HepG2 (cell line): ENCODE results near the gene CCDC142. TPM values are rescaled to one million over a fixed set of nuclear protein-coding genes. Genes with fewer than 3 reads are reported as not detected.

ENCODE experiments used
- ATAC-seq: fragments of 200-7000 bp; cut with Tn5 transposase; 3 replicates; pipeline ENCODE4 v1.9.1; 2020; ENCODE audit warnings: mild to moderate bottlenecking, moderate library complexity
- BruUV-seq: library from RNA; stranded (reverse); fragments of 400-500 nt; replicated peaks from 2 replicates; lab custom pipeline; 2021; lab: Mats Ljungman, UMichigan
- CTCF ChIA-PET: fragments of 300-600 bp; formaldehyde crosslinking; extraction: SDS; loops from one replicate; lab custom pipeline; 2021; ENCODE audit warnings: low total read pairs, inconsistent platforms, low intra/inter-chr PET ratio; lab: Yijun Ruan, JAX
- POLR2A ChIA-PET: fragments of 350-600 bp; sonication (Branson Sonifier 250); formaldehyde crosslinking; loops from one replicate; lab custom pipeline; 2020; ENCODE audit warnings: antibody characterized with exemption, inconsistent platforms; lab: Yijun Ruan, JAX
- DNase-seq: peaks from one replicate; pipeline ENCODE4 v3.0.0-alpha.2; 2015; ENCODE audit warnings: low spot score
- FAIRE-seq: peaks from 3 replicates; lab custom pipeline; 2011; peaks lifted over from hg19 to GRCh38; lab: Jason Lieb, UNC
- H2AFZ ChIP-seq: one replicate; pipeline ENCODE4 v1.6.1; 2011; ENCODE audit warnings: low read length, inconsistent platforms
- H3K27ac ChIP-seq: fragments of 300-600 bp; 3 replicates; pipeline ENCODE4 v1.8.0; 2011; ENCODE audit warnings: mixed run types, mild to moderate bottlenecking, mixed read lengths, low read length, inconsistent platforms; ENCODE audit not compliant: insufficient read depth; ENCODE audit errors: extremely low read length
- H3K27me3 ChIP-seq, 2 experiments: fragments of 200-600 bp in 1 of 2; 2 replicates in 1 of 2; 3 replicates in 1 of 2; pipeline versions ENCODE4 v1.6.0 to v1.8.0; 2011; ENCODE audit warnings: low read length in 2 of 2, mild to moderate bottlenecking in 2 of 2, moderate library complexity in 2 of 2, inconsistent platforms in 1 of 2; ENCODE audit not compliant: insufficient read depth in 2 of 2, control insufficient read depth in 1 of 2
- H3K36me3 ChIP-seq, 2 experiments: fragments of 200-600 bp in 1 of 2; replicated peaks in 1 of 2; 2 replicates in 1 of 2; 3 replicates in 1 of 2; pipeline versions ENCODE4 v1.5.1 to v1.8.0; 2011; ENCODE audit warnings: low read length in 2 of 2, inconsistent platforms in 1 of 2; ENCODE audit not compliant: insufficient read depth in 2 of 2, control insufficient read depth in 1 of 2
- H3K4me1 ChIP-seq: 2 replicates; pipeline ENCODE4 v1.5.1; 2012; ENCODE audit warnings: low read length, inconsistent platforms; ENCODE audit not compliant: insufficient read depth
- H3K4me2 ChIP-seq: 2 replicates; pipeline ENCODE4 v1.6.0; 2011; ENCODE audit warnings: low read depth, low read length, inconsistent platforms
- H3K4me3 ChIP-seq, 3 experiments: fragments of 200-600 bp in 1 of 3; sonication (generic), shearing (Covaris generic) in 1 of 3; replicated peaks in 1 of 3; 2 replicates each; pipeline ENCODE4 v1.5.1; 2011 to 2016; ENCODE audit warnings: low read length in 3 of 3, inconsistent platforms in 2 of 3, low read depth in 2 of 3, mild to moderate bottlenecking in 2 of 3, control low read depth in 1 of 3, mixed read lengths in 1 of 3; ENCODE audit not compliant: insufficient read depth in 1 of 3
- H3K79me2 ChIP-seq: one replicate; pipeline ENCODE4 v1.6.1; 2011; ENCODE audit warnings: low read length, inconsistent platforms; ENCODE audit not compliant: insufficient read depth
- H3K9ac ChIP-seq: 2 replicates; pipeline ENCODE4 v1.6.0; 2011; ENCODE audit warnings: mild to moderate bottlenecking, low read depth, low read length, inconsistent platforms; ENCODE audit not compliant: insufficient read depth
- H3K9me3 ChIP-seq: 2 replicates; pipeline ENCODE4 v1.5.1; 2012; ENCODE audit warnings: mild to moderate bottlenecking, low read length
- H4K20me1 ChIP-seq: 2 replicates; pipeline ENCODE4 v1.6.0; 2011; ENCODE audit warnings: inconsistent platforms, mild to moderate bottlenecking, low read length, moderate library complexity; ENCODE audit not compliant: insufficient read depth
- ARNTL ChIP-seq: sonication (generic); formaldehyde crosslinking; IDR thresholded peaks from 2 replicates; pipeline ENCODE4 v1.4.0; 2020; ENCODE audit warnings: mild to moderate bottlenecking, missing genetic modification reagents
- EZH2 ChIP-seq: conservative IDR thresholded peaks from 2 replicates; pipeline ENCODE4 v1.6.1; 2012; ENCODE audit warnings: mild to moderate bottlenecking, low read depth, low read length, moderate library complexity
- PATZ1 ChIP-seq: sonication (generic); formaldehyde crosslinking; IDR thresholded peaks from 2 replicates; pipeline ENCODE4 v1.4.0; 2020; ENCODE audit warnings: missing genetic modification reagents
- PHF20 ChIP-seq: sonication (generic); formaldehyde crosslinking; IDR thresholded peaks from 2 replicates; pipeline ENCODE4 v1.5.0; 2020; ENCODE audit warnings: mild to moderate bottlenecking, missing genetic modification reagents
- SKIL ChIP-seq: sonication (generic); formaldehyde crosslinking; IDR thresholded peaks from 2 replicates; pipeline ENCODE4 v1.8.0; 2022; ENCODE audit warnings: missing genetic modification reagents, mild to moderate bottlenecking, moderate library complexity, borderline replicate concordance
- TCF12 ChIP-seq, 2 experiments: fragments of 450-650 bp in 1 of 2; sonication (generic) in 1 of 2; formaldehyde crosslinking in 1 of 2; IDR thresholded peaks; 2 replicates each; pipeline versions ENCODE4 v1.6.1 to v1.8.0; 2017 to 2022; ENCODE audit warnings: antibody characterized with exemption in 1 of 2, mild to moderate bottlenecking in 1 of 2, missing genetic modification reagents in 1 of 2, moderate library complexity in 1 of 2
- ZNF333 ChIP-seq: sonication (generic); formaldehyde crosslinking; IDR thresholded peaks from 2 replicates; pipeline ENCODE4 v1.4.0; 2020; ENCODE audit warnings: mild to moderate bottlenecking, missing genetic modification reagents, borderline replicate concordance
- ZSCAN20 ChIP-seq: sonication (generic); formaldehyde crosslinking; IDR thresholded peaks from 2 replicates; pipeline ENCODE4 v1.4.0; 2020; ENCODE audit warnings: missing genetic modification reagents, mild to moderate bottlenecking, borderline replicate concordance
- WGBS: methylation state at CpG from one replicate; pipeline ENCODE4 v1.1.6; 2017; ENCODE audit warnings: low lambda C conversion rate; 5-methylcytosine and 5-hydroxymethylcytosine counted together
- in situ Hi-C: cut with HindIII; loops from 2 replicates; pipeline ENCODE4 v1.10.0; 2017; ENCODE audit warnings: low pct_unique_long_range_greater_than_20kb; ENCODE audit not compliant: extremely low pct_ligation_motif_present
- intact Hi-C: fragments of 100-400 bp; cut with micrococcal nuclease; formaldehyde crosslinking; loops from one replicate; pipeline ENCODE4 v1.10.0; 2022; ENCODE audit not compliant: unreplicated experiment
- polyA plus RNA-seq, 8 experiments: library from polyadenylated mRNA; depleted of rRNA in 3 of 8; stranded (reverse) in 7 of 8; unstranded in 1 of 8; fragments of >200 nt; fragmentation: Illumina TruSeq in 4 of 8; extraction: Trizol in 4 of 8; gene quantifications; 2 replicates each; pipeline versions ENCODE4 v1.2.1 to v1.2.3, GENCODE V29; 2011 to 2016; ENCODE audit warnings: low read depth in 4 of 8, missing spikeins in 1 of 8, mixed read lengths in 1 of 8; ENCODE audit not compliant: insufficient read depth in 1 of 8
- total RNA-seq, 5 experiments: library from RNA; depleted of rRNA; stranded (reverse); fragments of >200 nt; fragmentation: Illumina TruSeq; extraction: Trizol; gene quantifications; 2 replicates each; pipeline ENCODE4 v1.2.3, GENCODE V29; 2016; ENCODE audit warnings: low read depth in 1 of 5
- TF ChIP-seq, protein P1 (sequence below): sonication (generic); formaldehyde crosslinking; IDR thresholded peaks from 2 replicates; pipeline ENCODE4 v1.5.1; 2020; ENCODE audit warnings: missing genetic modification reagents, mild to moderate bottlenecking, borderline replicate concordance
- TF ChIP-seq, protein P2 (sequence below): sonication (generic); formaldehyde crosslinking; IDR thresholded peaks from 2 replicates; pipeline ENCODE4 v1.4.0; 2020; ENCODE audit warnings: mild to moderate bottlenecking, missing genetic modification reagents
- TF ChIP-seq, protein P3 (sequence below): sonication (generic); formaldehyde crosslinking; IDR thresholded peaks from 2 replicates; pipeline ENCODE4 v1.8.0; 2022; ENCODE audit warnings: low read depth, missing genetic modification reagents

Gene CCDC142
- total and polyA plus RNA-seq, 2 of the 13 experiments (the other 11 are each of a cell fraction or from before 2014, with no cell fraction given) = 14.7 to 30.4 TPM

DNA sequence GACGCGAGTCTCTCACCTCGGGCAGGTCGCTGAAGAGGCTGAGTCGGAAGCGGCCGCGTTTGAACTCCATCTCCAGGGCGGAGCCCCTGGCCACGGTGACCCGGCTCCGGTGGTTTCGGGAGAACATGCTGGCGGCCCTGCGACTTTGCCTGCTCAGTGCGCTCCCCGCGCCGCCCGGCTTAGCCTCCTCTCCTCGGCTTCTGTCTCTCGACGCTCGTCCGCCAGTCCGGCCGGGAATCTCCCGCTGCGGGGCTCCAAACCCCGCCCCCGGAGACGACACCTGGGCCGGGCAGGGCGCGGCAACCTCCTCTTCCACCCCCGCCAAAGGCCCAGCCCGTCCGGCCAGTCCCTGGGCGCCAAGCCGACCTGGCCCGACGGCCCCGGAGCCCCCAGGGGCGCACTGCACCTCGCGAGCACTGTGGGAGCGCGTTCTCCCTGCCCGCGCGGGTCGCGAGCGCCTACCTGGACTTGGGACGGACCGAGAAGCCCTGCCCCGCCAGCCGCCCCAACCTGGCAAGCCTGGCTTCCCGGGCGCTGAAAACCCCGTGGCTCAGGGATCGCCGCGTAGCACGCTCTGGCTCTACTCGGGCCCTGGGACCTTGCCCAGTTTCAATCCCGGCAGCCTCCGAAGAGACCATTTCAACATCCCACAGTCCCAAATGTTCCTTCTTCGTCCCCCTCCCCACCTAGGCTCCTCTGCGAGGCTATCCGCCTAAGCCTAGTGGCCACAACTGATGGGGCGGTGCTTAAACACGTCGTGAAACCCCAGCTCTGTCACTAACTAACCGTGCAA lies 40.9 kb downstream of the CCDC142 start, which contains the start of gene RTKN (continued):
- TF ChIP-seq, protein P1, sequence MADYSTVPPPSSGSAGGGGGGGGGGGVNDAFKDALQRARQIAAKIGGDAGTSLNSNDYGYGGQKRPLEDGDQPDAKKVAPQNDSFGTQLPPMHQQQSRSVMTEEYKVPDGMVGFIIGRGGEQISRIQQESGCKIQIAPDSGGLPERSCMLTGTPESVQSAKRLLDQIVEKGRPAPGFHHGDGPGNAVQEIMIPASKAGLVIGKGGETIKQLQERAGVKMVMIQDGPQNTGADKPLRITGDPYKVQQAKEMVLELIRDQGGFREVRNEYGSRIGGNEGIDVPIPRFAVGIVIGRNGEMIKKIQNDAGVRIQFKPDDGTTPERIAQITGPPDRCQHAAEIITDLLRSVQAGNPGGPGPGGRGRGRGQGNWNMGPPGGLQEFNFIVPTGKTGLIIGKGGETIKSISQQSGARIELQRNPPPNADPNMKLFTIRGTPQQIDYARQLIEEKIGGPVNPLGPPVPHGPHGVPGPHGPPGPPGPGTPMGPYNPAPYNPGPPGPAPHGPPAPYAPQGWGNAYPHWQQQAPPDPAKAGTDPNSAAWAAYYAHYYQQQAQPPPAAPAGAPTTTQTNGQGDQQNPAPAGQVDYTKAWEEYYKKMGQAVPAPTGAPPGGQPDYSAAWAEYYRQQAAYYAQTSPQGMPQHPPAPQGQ (CRISPR knock-in tag) = no peak

GRCh38 chr2:74441170-74441689 lies 41.6 kb downstream of the CCDC142 start:
- Histone ChIP-seq H3K36me3 (peaks cover 15 to 33% of the 10 kb centered on the region in 2 experiments), H3K4me2 (peak overlapping the region; percentile 95), H3K9me3 (no peaks in the 10 kb centered on the region), H3K9ac (peak overlapping the region; percentile 91), H2AFZ (no peak overlapping the region), H3K79me2 (peaks cover 57% of the 10 kb centered on the region), H3K4me1 (peaks cover 65% of the 10 kb centered on the region), H3K27me3 (no peaks in the 10 kb centered on the region; a peak in 1 of 5 replicates), H3K4me3 (peak overlapping the region; percentile 76 to 94 (median 93)), H3K27ac (peak overlapping the region; percentile 91), H4K20me1 (peaks cover 41% of the 10 kb centered on the region)
- FAIRE-seq (no peak), DNase-seq (no peak), ATAC-seq (peak; percentile 30)
- CTCF ChIA-PET = no interaction called here
- WGBS = under 1% methylated on average over 32 of the region's 33 CpGs
- BruUV-seq = no TSS peak
- in situ Hi-C loops = no loop called here
- intact Hi-C loops = loop anchor here (2.0 kb wide), 1 partner anchor 60 kb away; no protein-coding TSS in a partner anchor
- POLR2A ChIA-PET = interaction anchor here (1.5 to 11.6 kb wide), 8 partner anchors 13 to 62 kb away, joined by 4 to 342 read pairs (median 20); partner anchors contain the start of genes C2orf81, CCDC142, INO80B and MRPL53
- 0 out of 2 replicates have a peak, but pooled peaks have one; percentile 5 for TF ChIP-seq SKIL
- no peak for TF ChIP-seq ZNF333 (CRISPR knock-in tag)
- no peak for TF ChIP-seq ARNTL (CRISPR knock-in tag)
- TF ChIP-seq PATZ1 (CRISPR knock-in tag) = no peak
- no peak for TF ChIP-seq TCF12 (IDR thresholded peaks at IDR 0.05)
- TF ChIP-seq TCF12 (CRISPR knock-in tag; IDR thresholded peaks at IDR 0.05) = no peak
- no peak for TF ChIP-seq ZSCAN20
- TF ChIP-seq, protein P2, sequence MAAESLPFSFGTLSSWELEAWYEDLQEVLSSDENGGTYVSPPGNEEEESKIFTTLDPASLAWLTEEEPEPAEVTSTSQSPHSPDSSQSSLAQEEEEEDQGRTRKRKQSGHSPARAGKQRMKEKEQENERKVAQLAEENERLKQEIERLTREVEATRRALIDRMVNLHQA (CRISPR knock-in tag) = no peak
- TF ChIP-seq, protein P3, sequence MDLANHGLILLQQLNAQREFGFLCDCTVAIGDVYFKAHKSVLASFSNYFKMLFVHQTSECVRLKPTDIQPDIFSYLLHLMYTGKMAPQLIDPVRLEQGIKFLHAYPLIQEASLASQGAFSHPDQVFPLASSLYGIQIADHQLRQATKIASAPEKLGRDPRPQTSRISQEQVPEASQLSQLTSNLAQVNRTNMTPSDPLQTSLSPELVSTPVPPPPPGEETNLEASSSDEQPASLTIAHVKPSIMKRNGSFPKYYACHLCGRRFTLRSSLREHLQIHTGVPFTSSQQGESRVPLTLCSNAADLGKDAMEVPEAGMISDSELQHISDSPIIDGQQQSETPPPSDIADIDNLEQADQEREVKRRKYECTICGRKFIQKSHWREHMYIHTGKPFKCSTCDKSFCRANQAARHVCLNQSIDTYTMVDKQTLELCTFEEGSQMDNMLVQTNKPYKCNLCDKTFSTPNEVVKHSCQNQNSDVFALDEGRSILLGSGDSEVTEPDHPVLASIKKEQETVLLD (CRISPR knock-in tag) = no peak; the same call in 1 of the 2 replicates
- no peak for TF ChIP-seq EZH2
- TF ChIP-seq PHF20 (CRISPR knock-in tag) = peak; percentile 2
